Epidermal melanocyte (primary cell): ENCODE measurements around the gene CP.
"Not testable (repeated sequence)": the region's sequence is repeated elsewhere in the genome, so short reads cannot be mapped to it uniquely, and the experiment has no call there.

ENCODE experiments used
- DNase-seq: peaks from one replicate; pipeline ENCODE4 v3.0.0; 2011; ENCODE audit warnings: low spot score; ENCODE audit not compliant: insufficient read length

CP gene

GRCh38 chr3:149221783-149222517, at the start of gene CP:
Gene CP, minus strand, starts transcription at chr3:149221829. Its CDS starts 37 bp downstream, at chr3:149221792.
- no peak for DNase-seq

DNA sequence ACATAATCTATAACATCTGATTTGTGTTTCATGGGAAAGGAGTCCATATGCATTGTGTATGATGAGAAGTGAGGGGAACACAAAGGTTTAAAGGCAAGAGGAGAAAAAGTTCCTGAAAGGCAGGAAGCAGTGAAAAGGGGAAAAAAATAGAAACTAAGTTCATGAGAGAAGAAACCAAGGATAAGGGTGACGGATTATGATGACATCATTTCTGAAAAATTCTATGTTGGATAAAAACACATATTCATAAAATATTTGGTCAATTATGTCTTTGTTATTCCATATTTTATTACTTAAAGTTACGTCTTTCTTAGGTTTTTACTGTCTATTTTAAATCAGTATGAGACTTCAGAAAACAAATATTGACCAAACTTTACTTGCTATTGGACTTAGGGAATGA, 48.6 kb upstream of the CP start:
- no peak for DNase-seq

DNA sequence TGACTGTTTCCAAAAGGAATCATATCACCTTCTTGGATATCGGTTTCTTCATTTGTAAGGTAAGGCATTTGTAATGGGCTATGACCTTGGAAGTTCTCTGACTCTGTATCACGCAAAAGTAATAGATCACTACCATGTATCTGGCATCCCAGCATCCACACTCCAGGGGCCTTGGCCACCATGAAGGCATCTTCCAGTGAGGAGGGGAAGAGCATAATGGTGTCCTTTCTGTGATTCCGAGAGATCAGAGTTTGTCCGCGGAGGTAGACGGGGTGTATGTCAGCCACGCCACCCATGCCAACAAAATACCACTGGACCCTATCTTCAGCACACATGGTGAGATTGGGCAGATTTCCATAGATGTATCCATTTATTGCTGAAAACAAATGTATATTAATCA, 48.1 kb upstream of the CP start:
- no peak for DNase-seq

DNA sequence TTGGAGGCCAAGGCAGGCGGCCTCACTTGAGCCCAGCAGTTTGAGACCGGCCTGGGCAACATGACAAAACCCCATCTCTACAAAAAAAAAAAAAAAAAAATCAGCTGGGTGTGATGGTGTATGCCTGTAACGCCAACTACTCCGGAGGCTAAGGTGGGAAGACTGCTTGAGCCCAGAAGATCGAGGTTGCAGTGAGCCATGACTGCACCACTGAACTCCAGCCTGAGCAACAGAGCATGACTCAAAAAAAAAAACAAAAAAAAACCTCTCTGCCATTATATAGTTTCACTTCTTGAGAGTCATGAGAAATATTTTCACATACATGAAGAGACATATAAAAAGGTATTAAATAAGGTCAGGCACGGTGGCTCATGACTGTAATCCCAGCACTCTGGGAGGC, 45.9 kb upstream of the CP start:
- DNase-seq: no peak

DNA sequence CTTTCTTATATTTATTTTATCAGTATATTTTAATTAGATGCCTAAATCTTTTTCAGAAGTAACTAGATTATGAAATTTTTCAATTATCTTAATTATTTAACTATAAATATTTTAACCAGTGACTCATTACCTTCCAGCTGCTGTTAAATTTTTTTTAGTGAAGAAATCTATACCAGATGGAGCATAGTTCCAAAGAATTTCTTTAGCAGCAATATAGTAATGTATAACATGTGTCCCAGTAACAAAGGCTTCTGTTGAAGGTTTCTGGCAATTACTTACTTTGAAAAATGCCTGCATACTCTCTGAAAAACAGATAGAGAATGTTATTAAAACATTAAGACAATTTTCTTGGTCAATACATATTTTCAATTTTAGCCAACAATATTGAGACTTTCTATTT, 45.1 kb upstream of the CP start:
- no peak for DNase-seq

- no peak for DNase-seq
Observed at GRCh38 chr3:149263856-149264255, 42.2 kb upstream of the CP start.

GRCh38 chr3:149258714-149259113, 37.1 kb upstream of the CP start:
- no peak for DNase-seq

- DNase-seq: no peak
Observed at GRCh38 chr3:149258298-149258697, 36.7 kb upstream of the CP start.

GRCh38 chr3:149252272-149252671, 30.6 kb upstream of the CP start:
- DNase-seq: no peak

DNA sequence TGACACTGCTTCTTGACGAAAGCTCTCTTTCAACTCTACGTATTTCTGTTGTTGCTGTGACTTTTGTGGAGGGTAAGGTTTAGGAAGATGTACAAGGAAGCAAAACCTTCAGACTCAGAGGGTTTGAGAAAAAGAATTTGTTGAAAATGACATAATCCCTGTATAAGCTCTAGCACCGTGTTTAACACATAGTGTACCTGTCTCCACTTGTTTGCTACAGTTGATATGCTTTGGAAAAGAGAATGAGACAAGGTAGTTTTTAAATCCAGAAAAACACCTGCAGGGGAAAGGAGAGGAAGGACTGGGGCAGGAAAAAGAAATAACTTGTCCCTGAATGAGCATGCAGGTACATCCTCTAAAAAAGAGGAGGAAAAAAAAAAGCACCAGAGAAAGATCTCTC, 29.6 kb upstream of the CP start:
- no peak for DNase-seq

GRCh38 chr3:149247929-149248691, 26.5 kb upstream of the CP start:
- DNase-seq: no peak

GRCh38 chr3:149247008-149247710, 25.5 kb upstream of the CP start:
- no peak for DNase-seq

- DNase-seq: no peak
Observed at GRCh38 chr3:149245738-149246451, 24.3 kb upstream of the CP start.

DNA sequence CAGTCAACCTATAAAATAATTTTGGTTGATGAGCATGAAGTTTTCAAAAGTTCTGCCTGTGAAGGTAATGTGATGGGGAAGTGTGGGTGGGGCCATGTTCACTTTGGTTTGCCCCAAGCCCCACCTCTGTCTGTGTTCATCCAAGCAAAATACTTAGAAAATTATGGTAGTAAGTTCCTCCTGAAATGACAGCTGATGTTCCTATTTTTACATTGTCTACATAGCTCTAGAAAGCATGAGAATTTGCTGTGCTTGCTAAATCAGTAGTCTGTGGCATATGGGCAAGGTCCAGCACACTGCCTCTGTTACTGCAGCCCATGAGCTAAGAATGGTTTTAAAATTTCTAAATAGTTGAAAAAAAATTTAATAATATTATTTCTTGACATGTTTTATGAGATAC, 21.9 kb upstream of the CP start:
- DNase-seq: no peak

DNA sequence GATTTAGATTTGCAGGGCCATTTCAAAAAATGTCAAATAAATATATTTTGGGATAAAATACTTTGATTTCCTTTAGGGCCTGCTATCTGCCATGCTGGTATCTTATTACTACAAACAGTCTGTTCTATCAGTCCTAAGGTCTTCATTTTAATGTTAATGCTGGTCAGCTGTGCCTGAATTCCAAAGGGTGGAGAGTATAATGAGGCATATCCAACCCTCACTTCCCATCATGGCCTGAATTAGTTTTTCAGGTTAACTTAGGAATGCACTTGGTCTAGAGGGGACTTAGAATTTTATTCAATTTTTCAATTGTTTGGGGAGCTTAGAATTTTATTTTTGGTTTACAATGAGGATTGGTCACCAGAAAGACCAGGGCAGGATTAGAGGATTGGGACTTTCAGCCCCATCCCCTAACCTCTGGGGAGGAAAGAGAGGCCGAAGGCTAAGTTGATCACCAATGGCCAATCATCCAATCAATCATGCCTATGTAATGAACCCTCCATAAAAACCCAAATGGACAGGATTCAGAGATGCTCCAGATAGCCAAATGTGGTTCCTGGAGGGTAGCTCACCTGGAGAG, 17.8 kb upstream of the CP start:
- no peak for DNase-seq

DNA sequence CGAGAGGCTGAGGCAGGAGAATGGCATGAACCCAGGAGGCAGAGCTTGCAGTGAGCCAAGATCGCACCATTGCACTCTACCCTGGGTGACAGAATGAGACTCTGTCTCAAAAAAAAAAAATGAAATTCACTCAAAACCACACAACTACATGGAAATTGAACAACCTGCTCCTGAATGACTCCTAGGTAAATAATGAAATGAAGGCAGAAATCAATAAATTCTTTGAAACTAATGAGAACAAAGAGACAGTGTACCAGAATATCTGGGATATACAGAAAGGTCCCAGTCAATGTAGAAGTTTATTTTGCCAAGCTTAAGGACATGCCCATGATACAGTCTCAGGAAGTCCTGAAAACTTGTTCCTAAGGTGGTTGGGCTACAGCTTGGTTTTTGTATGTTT, 16.6 kb upstream of the CP start:
- not testable (repeated sequence) for DNase-seq

DNA sequence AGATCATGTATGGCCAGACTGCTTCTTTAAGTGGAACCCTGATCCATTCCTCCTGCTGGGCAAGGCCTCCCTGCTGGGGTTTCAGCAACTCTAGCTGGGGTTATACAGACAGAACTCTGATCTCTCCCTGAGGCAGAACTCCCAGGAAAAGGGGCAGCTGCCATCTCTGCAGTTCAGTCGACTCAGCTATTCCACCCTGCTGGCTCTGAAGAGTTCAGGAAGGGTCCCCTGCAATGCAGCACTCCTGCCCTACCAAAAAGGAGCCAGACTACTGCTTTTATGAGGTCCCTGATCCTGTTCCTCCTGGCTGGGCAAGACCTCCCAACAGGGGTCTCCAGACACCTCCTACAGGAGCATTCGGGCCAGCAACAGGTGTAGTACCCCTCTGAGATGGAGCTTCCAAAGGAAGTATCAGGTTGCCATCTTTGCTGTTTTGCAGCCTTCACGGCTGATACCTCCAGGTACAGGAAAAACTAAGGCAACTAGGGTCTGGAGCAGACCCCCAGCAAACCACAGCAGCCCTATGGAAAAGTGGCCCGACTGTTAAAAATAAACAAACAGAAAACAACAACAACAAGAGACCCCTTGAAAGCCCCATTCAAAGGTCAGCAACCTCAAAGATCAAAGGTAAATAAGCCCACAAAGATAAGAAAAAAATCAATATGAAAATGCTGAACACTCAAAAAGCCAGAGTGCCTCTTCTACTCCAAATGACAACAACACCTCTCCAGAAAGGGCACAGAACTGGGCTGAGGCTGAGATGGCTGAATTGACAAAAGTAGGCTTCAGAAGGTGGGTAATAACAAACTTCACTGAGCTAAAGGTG, 14.2 kb upstream of the CP start:
- no peak for DNase-seq

DNA sequence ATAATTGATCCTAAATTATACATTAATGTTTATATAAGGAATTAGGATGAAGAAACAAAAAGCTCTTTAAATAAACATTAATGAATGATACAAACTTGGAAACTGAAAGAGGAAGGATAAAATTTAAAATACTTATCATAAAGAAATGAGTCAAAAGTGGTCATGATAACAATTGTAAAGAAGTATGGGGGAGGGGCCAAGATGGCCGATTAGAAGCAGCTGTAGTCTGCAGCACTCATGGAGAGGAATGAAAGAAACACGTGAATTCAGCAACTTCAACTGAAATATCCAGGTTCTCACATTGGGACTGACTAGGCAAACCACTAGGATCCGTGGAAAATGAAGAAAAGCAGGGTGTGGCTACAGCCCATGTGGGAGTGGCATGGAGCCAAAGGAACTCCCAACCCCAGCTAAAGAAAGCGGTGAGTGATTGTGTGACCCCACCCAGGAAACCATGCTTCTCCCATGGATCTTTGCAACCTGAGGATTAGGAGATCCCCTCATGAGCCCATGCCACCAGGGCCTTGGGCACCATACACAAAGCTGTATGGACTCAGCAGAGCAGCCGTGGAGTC, 13.1 kb upstream of the CP start:
- no peak for DNase-seq

DNA sequence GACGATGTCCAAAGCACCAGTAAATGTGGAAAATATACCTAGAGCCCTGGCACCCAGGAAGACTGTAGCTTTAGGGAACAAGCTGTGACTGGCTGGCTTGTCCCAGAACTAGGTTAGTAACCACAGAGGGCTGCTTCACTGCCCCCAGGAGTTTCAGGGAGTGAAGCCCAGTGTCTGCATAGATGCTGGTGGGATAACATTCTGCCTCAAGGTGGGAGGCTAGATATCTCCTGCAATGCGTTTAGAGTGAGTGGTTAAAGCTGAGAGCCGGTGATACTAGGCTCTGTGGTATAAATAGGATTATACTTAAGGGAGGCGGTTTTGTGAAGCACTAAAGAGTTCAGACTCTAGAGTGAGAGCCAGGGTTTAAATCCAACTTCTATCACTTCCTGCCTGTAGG, 11.7 kb upstream of the CP start:
- DNase-seq: no peak

DNA sequence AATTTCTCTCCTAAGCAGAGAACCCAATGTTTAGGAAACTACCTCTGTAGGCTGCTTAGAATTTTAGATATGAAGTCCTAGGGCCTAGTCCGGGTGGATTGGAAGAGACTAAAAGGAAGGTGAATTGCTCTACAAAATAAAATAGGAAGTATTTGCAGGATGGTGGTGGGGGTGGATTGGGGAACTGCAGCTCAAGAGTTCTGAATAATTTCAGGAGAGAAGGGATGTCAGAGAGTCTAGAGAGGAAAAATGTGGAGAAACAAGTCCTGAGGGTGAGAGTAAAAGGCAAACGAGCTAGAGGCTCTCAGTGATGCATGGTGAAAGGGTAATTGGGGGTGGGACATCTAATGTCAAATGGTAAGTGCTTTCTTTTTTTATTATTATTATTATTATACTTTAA, 10.2 kb upstream of the CP start:
- no peak for DNase-seq
